GM19395 (cell line): ENCODE data around the gene GAK.

Experiments
- ATAC-seq: cut with Tn5 transposase; IDR thresholded peaks from one replicate; pipeline ENCODE4 v1.9.1; 2021; ENCODE audit warnings: mild to moderate bottlenecking, moderate library complexity; ENCODE audit not compliant: unreplicated experiment

GAK gene

DNA sequence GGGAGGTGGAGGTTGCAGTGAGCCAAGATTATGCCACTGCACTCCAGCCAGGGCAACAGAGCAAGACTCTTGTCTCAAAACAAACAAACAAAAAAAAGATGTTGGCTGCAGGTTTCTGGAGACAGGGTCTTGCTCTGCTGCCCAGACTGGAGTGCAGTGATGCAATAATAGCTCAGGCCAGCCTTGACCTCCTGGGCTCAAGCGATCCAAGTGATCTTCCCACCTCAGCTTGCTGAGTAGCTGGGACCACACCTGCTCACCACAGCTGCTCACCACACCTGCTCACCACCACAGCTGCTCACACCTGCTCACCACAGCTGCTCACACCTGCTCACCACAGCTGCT, 76.3 kb downstream of the GAK start:
- ATAC-seq: no peak

GRCh38 chr4:854356-854755, 77.8 kb downstream of the GAK start:
- ATAC-seq: no peak

- ATAC-seq: no peak
Measured at GRCh38 chr4:853416-853781, 78.7 kb downstream of the GAK start.

DNA sequence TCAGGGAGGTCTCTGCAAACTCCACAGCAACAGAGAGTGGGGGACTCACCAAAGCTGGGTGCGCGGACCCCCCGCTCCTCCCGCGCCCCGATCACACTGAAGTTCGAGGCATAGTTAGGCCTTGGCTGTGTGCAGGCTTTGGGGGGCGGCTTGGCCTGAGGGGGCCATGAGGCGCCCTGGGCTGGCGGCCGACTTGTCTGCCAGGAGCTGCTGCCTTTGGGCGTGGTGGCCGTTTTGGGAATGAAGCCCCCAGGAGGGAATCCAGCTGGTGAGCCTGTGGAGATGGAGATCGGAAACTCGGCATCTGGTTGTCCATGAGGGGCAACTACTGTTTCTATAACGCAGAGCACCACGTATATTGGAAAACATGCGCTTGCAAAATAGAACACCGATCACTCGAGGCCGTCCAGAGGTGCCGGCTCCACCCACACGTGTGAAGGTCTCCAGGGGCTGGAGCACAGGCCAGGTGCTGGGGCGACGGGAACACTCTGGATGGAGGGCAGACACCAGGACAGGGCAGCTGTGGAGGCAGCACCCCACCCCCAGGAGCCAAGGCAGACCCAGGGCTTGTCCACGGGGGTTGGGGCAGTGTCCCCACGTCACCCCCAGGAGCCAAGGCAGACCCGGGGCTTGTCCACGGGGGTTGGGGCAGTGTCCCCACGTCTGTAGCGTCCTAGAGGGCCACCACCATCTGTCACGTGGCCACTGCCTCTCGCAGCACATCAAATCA, 80.2 kb downstream of the GAK start:
- ATAC-seq: no peak

DNA sequence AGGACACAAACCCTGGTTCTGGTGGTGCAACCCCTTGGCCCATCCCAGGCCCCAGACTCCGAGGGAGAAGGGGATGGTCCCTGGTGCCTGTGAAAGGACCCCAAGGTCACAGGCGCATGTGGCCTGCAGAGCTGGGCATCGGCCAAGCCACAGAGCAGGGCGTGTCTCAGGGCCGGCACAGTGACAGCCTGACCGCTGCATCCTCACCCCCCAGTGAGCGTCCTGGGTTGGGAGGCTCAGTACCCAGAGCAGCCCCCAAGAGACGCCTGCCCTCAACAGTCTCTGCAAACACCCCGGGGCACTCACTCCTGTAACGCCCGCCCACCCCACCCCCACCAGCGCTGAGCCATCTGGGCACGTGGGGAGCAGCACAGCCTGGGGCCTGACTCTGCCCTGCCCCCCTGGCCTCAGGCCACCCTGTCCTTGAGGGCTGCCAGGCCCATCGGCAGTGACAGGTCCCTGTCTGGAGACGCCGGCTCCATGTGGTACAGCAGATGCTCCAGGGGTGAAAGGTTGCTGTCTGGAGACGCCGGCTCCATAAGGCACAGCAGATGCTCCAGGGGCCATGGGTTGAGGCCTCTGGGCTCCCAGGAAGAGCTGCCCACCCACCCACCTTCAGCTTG, 81.7 kb downstream of the GAK start:
- ATAC-seq: no peak

- ATAC-seq: no peak
Measured at GRCh38 chr4:849478-850175, 82.5 kb downstream of the GAK start.

DNA sequence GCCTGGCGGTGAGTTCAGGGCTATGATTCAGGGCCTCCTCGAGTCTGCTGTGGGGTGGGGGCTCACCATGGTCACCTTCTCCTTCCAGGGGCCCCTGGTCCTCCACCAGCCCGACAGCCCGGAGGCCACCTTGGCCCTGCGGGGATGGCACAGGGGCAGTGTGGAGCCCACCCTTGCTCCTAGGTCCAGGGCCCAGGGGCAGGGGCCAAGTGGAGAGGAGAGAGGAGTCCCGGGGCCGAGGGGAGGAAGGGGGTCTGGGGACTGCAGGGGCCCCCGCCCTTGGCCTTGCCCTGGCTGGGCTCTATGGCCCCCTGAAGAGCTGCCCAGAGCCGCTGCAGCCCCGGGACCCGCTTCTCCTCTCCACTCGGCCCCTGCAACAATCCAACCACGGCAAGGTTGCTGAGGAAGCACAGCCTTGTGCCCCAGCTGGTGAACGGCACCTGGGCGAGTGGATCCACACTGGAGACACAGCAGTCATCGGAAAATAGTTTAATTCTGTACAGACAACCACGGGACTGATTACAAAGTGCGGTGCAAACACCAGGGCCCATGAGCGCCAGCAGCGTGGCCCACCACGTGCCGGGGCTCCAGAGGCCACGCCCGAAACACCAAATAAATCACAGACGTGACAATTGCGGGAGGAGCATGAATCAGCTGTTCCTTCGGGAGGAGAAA, 83.2 kb downstream of the GAK start:
- no peak for ATAC-seq

- ATAC-seq: no peak
Measured at GRCh38 chr4:848307-848691, 83.8 kb downstream of the GAK start.

GRCh38 chr4:845836-846251, 86.3 kb downstream of the GAK start:
- ATAC-seq: no peak

- ATAC-seq: no peak
Measured at GRCh38 chr4:845233-845835, 86.8 kb downstream of the GAK start.

DNA sequence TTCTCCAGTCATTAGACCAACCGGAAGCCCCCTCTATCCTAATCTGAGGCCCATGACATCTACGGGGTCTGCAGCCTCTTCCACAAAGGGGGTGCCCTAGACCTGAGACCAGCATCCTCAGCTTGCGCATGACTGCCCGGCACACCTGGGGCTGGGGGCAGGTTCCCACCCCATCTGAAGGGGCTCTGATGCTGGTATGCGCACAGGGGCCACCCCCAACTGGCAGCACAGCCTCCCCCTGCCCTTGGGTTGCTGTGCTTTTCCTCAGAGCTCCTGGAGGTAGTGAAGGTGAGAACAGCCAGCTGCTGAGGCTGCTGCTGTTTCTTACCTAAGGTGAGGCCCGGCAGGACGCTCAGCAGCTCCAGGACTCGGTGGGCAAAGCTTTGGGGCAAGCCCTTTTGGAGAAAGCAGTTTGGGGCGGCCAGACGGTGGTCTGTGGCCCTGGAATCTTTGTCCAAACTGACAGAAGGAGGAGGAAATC, 87.3 kb downstream of the GAK start:
- ATAC-seq: no peak

DNA sequence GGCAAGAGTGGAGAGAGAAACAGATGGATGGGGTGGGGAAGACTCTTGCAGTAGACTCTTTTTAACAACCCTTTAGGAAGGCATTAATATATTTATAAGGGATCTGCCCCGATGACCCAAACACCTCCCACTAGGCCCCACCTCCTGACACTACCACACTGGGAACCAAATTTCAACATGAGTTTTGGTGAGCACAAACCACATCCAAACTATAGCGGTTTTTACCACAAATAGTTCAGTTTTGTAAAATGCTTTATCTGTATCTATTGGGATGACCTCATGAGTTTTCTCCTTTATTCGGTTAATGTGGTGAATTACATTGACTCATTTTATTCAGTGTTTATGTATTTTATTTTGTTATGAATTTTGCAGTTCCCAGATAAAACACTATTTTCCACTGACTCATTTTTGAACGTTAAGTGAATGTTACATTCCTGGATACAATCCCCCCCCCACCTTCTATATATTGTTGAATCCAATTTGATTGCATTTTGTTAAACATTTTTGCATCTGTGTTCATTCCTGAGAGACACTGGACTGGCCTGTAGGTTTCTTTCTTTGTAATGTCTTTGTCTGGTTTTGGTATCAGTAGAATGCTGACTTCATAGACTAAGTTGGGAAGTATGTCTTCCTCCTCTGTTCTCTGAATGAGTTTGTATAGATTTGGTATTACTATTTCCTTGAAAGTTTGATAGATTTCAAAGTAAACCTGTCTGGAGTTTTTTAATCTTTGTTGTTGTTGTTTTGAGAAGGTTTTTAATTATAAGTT, 92.3 kb downstream of the GAK start:
- ATAC-seq: no peak

- ATAC-seq: no peak
Measured at GRCh38 chr4:837772-838171, 94.3 kb downstream of the GAK start.

- no peak for ATAC-seq
Measured at GRCh38 chr4:836750-837301, 95.3 kb downstream of the GAK start.

- no peak for ATAC-seq
Measured at GRCh38 chr4:836003-836511, 96.1 kb downstream of the GAK start.

DNA sequence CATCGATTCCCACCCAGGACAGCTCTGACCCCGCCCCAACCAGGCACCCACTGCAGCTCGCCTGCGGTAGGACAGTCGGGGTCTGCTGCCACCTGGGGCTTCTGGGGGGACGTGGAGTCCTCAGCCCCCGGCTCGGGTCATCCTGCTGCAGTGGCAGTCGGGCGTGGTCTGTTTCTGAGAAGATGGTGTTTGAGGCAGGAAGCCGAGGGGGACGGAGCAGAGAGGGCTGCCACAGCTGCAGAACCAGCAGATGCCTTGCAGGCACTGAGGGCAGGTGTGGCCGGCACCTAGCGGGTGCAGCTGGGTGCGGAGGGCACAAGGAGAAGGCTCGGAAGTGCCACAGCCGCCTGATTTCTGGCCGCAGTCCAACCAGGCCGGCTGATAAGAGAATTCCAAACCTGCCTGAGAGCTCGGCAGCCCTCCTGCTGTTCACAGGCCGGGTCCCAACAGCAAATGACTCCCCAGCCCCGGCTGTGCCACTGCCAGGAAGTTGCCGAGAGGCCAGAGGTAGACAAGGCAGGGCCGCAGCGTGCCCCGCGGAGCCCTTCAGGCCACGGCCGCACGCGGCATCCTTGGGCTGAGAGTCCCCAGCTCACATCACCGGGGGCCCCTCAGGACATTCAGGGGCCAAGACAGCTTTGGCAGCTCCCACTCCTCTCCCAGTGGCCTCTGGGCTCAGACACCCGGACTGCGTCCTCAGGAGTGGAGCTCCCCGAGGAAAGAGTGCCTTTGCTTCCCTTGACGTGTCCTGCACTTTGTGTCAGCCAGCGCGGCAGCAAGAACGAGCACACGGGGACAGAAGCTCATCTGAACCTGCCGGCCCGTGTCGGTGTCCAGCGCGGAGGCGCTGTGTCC, 96.7 kb downstream of the GAK start:
- no peak for ATAC-seq

GRCh38 chr4:834368-835147, 97.6 kb downstream of the GAK start:
- ATAC-seq: no peak

DNA sequence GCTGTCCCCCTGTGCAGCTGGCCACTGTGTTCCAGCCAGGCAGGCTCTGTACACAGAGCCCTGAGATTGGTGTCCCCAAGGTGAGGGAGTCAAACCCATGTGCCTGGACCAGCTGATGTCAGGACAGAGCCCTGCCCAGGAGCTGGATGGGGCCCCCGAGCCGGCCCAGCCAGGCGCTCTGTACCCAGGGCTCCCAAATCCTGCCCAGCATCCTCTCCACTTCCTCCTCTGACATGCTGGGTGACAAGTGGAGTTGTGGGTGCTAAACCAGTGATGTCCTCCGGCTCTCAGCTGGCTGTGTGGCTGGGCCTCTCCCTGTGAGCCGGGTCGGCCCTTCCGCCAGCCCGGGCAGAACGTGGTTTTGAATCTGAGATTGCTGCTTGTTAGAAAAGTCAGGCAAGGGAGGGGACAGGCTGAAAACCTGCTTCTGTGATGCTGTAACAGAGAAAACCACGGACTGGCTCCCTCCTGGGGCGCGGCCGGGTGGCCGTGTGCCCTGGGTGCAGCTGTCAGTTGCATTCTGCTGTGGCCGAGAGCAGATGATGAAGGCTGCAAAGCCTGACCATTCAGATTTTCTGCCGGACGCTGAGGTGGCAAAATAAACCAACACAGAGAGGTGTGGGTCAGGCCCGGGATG, 98.3 kb downstream of the GAK start:
- ATAC-seq: no peak
